Skeletal muscle satellite cell (primary cell): ENCODE measurements around the gene CLEC20A. TPM values are rescaled to one million over a fixed set of nuclear protein-coding genes. Genes with fewer than 3 reads are reported as not detected.

Experiments
- H3K27me3 ChIP-seq: 2 replicates; pipeline ENCODE4 v1.7.0; 2013; ENCODE audit warnings: low read length; ENCODE audit not compliant: control insufficient read depth, insufficient read depth
- H3K36me3 ChIP-seq: 2 replicates; pipeline ENCODE4 v1.7.0; 2013; ENCODE audit warnings: mild to moderate bottlenecking, control low read depth, low read length; ENCODE audit not compliant: insufficient read depth
- H3K4me1 ChIP-seq: 2 replicates; pipeline ENCODE4 v1.7.0; 2013; ENCODE audit warnings: low read length; ENCODE audit not compliant: control insufficient read depth, insufficient read depth
- H3K4me2 ChIP-seq: 2 replicates; pipeline ENCODE4 v1.7.0; 2013; ENCODE audit warnings: mild to moderate bottlenecking, low read length
- H3K4me3 ChIP-seq: 2 replicates; pipeline ENCODE4 v1.7.0; 2013; ENCODE audit warnings: low read length
- H3K9ac ChIP-seq: 2 replicates; pipeline ENCODE4 v1.7.0; 2013; ENCODE audit warnings: mild to moderate bottlenecking, low read depth, low read length, moderate library complexity
- H3K9me3 ChIP-seq: replicated peaks from 2 replicates; pipeline ENCODE4 v1.7.0; 2013; ENCODE audit warnings: mild to moderate bottlenecking, control low read depth, low read length
- total RNA-seq: library from RNA; depleted of rRNA; stranded (reverse); fragments of >200 nt; gene quantifications from 2 replicates; pipeline ENCODE4 v1.2.3, GENCODE V29; 2012; rRNA removed

The CLEC20A gene
- total RNA-seq: not detected in 2 replicates

DNA sequence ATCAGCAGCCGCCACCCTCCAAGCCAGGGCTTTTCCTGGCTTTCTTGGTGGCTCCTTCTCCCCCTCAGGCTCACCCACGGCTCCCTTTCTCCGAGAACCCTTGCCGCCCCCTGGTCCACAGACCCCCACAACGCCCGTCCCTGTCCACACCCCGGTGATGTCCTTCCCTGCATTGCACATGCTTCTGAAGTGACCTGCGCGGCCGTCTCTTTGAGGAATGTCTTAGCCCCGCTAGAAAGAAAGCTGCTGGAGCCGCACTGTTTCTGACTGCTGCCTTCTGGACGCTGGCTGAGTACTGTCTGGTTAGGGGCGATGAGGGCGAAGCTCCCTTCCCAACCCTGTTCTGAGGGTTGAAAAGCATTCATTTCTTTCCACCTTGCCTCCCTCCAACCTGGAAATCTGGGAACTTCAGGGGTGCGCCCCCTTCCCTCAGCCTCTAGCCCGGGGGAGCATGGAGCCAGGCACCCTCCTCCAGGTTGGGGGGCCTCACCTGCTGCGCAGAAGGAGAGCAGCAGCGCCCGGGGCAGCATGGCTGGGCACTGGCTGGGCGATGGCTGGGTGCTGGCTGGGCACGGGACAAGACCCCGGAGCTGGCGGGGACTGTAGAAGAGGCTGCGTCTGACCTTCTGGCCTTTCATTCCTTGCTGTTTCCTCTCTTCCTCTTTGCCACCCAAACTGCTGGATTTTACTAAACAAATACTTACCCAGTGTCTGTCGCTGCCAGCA lies at the start of gene CLEC20A:
Gene CLEC20A (minus strand): TSS at position 555 of the 726 bp plus-strand sequence. CDS start 25 bp downstream, at position 530.
- no peak within 1 kb of the TSS for H3K4me3 ChIP-seq
- no peaks in the 10 kb centered on the region for H3K9me3 ChIP-seq
- no peaks in the 10 kb centered on the region for H3K27me3 ChIP-seq
- H3K9ac ChIP-seq: no peak within 1 kb of the TSS
- H3K4me1 ChIP-seq: no peaks in the 10 kb centered on the region
- no peak within 1 kb of the TSS for H3K4me2 ChIP-seq
- H3K36me3 ChIP-seq: no peaks in the 10 kb centered on the region

GRCh38 chr1:178544531-178544930 lies 47.8 kb upstream of the CLEC20A start:
- Histone ChIP-seq H3K4me1 (peaks cover 28% of the 10 kb centered on the region), H3K27me3 (no peaks in the 10 kb centered on the region), H3K36me3 (peaks cover 10% of the 10 kb centered on the region), H3K4me2 (no peak overlapping the region), H3K9ac (no peak overlapping the region), H3K9me3 (no peaks in the 10 kb centered on the region), H3K4me3 (no peak overlapping the region)

GRCh38 chr1:178543290-178543607 lies 46.5 kb upstream of the CLEC20A start:
- peaks cover 40% of the 10 kb centered on the region for H3K4me1 ChIP-seq
- H3K9me3 ChIP-seq: no peaks in the 10 kb centered on the region
- no peaks in the 10 kb centered on the region for H3K27me3 ChIP-seq
- H3K4me2 ChIP-seq: peak overlapping the region; percentile 98
- peaks cover 8% of the 10 kb centered on the region for H3K36me3 ChIP-seq
- peak overlapping the region; percentile 76 for H3K4me3 ChIP-seq
- peak overlapping the region; percentile 83 for H3K9ac ChIP-seq

DNA sequence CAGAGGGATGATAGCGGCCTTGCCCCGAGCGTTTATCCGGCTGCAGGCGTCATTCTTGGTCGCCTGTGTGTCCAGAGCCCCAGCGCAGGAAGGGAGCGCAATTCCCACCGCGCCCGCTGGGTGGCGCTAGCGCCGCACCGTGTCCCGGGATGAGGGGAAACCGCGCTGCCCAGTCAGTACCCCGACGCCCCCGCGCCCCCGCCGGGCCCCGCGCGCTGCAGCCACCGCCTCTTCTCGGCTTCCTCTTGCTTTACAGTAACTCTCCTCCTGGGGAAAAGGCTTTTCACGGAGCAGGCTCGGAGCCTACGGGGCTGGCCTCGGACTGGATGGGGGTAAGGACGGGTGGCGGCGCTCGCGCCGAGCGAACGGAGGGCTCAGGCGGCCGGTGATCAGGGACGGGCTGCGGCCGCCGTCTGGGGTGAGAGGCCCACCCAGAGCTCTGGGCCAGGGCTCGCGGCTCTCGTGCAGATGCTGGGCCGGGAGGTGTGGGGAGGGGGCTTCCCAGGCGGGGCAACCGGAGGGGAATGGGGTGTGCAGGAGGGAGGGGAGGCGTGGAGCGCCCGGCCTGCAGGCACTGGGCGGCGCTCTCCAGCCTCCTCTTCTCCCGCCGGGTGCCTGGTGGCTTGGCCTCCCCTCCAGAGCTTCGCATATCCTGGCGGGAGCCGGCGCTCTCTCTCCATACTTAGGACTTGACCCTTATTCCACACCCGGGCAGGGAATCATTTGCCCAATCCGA lies 46.0 kb upstream of the CLEC20A start:
- Histone ChIP-seq H3K4me2 (peak overlapping the region; percentile 98), H3K4me3 (peak overlapping the region; percentile 76), H3K4me1 (peaks cover 46% of the 10 kb centered on the region), H3K9me3 (no peaks in the 10 kb centered on the region), H3K36me3 (peaks cover 2% of the 10 kb centered on the region), H3K27me3 (no peaks in the 10 kb centered on the region), H3K9ac (peak overlapping the region; percentile 83)

DNA sequence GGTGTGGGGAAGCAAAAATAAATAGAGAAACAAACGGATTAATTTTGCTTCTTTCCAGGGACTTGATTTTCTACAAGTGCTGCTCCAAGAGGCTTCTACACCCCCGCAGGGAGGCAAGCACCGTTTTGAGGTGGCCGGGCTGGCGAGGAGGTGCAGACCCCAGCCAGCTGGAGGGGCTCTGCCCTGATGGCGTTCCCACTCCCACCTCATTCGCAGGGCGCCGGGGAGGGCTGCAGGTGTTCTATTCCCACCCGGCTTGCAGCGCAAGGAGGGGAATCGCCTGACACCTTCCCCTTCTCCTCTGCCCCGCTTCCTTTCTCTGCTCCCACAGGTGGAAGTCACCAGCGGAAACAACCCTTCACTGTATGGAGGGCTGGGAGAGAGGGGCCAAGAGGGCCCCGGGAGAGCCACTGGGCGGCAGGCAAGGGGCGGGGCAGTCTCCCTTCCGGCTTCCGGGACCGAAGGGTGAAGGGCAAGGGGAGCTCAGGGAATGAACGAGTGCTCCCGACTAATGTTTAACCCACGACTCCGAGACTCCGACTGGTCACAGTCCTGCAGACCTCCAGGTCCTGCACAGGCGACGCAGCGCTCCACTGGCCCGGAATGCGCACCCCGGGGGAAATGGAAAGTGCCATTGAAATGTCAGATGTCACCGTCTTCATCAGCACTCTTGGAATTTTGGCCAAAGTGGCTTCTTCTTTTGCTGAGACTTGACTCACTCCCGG lies 45.2 kb upstream of the CLEC20A start:
- Histone ChIP-seq H3K4me2 (peak overlapping the region; percentile 98), H3K9ac (peak overlapping the region; percentile 83), H3K27me3 (no peaks in the 10 kb centered on the region), H3K9me3 (no peaks in the 10 kb centered on the region), H3K4me3 (peak overlapping the region; percentile 76), H3K4me1 (peaks cover 52% of the 10 kb centered on the region), H3K36me3 (no peaks in the 10 kb centered on the region)

DNA sequence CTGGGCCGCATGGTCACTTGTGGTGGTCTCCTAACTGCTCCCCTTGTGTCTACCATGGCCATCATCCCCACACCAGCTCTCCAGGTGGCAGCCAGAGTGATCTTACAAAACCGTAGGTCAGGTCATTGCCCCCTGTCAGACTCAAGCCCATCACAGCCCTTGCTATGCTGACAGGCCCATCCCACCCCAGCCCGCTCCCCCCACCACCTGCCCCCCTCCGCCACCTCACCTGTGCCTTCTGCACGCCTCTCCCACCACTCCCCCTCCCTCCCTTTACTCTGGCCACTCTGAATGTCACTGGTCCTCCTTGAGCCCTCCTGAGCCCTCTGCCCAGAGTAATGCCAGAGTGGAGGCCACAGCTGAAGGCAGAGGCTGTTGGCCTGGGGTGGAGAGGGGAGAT lies 44.6 kb upstream of the CLEC20A start:
- H3K4me3 ChIP-seq: no peak overlapping the region
- no peaks in the 10 kb centered on the region for H3K9me3 ChIP-seq
- H3K9ac ChIP-seq: no peak overlapping the region
- H3K4me1 ChIP-seq: peaks cover 57% of the 10 kb centered on the region
- H3K36me3 ChIP-seq: no peaks in the 10 kb centered on the region
- no peak overlapping the region for H3K4me2 ChIP-seq
- H3K27me3 ChIP-seq: no peaks in the 10 kb centered on the region

DNA sequence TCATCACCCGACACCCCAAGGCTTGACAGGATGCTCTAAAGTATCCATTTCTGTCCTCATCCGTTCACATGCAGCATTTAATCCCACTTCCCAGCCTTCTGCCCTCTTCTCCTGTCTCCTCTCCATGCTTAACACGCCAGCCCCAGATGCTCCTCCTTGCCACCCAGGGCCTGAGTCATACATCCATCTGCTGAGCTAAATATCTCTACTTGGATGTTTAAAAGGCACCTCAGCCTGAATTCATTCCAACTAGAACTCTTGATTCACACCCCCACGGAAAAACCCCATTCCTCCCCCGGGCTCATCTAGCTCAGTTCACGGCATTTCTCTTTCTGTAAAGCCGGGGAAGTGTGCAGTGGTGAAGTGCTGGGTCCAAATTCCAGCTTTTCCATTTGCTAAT lies 43.9 kb upstream of the CLEC20A start:
- H3K4me1 ChIP-seq: peaks cover 59% of the 10 kb centered on the region
- peak overlapping the region; percentile 23 for H3K4me3 ChIP-seq

GRCh38 chr1:178540204-178540603 lies 43.4 kb upstream of the CLEC20A start:
- Histone ChIP-seq H3K36me3 (no peaks in the 10 kb centered on the region), H3K4me3 (no peak overlapping the region), H3K27me3 (no peaks in the 10 kb centered on the region), H3K4me2 (peak overlapping the region; percentile 35), H3K9me3 (no peaks in the 10 kb centered on the region), H3K9ac (no peak overlapping the region), H3K4me1 (peaks cover 59% of the 10 kb centered on the region)

More for the DNA sequence above, 43.9 kb upstream of the CLEC20A start:
- Histone ChIP-seq H3K9ac (no peak overlapping the region), H3K36me3 (no peaks in the 10 kb centered on the region), H3K9me3 (no peaks in the 10 kb centered on the region), H3K4me2 (peak overlapping the region; percentile 47), H3K27me3 (no peaks in the 10 kb centered on the region)

- Histone ChIP-seq H3K9ac (no peak overlapping the region), H3K27me3 (no peaks in the 10 kb centered on the region), H3K9me3 (no peaks in the 10 kb centered on the region), H3K36me3 (no peaks in the 10 kb centered on the region), H3K4me1 (peaks cover 59% of the 10 kb centered on the region), H3K4me3 (no peak overlapping the region), H3K4me2 (no peak overlapping the region)
Observed at GRCh38 chr1:178539291-178539690, 42.5 kb upstream of the CLEC20A start.

- H3K4me1 ChIP-seq: peaks cover 54% of the 10 kb centered on the region
- no peaks in the 10 kb centered on the region for H3K9me3 ChIP-seq
- peak overlapping the region; percentile 23 for H3K4me3 ChIP-seq
- no peaks in the 10 kb centered on the region for H3K36me3 ChIP-seq
- H3K4me2 ChIP-seq: peak overlapping the region; percentile 41
- peak overlapping the region; percentile 9 for H3K9ac ChIP-seq
- no peaks in the 10 kb centered on the region for H3K27me3 ChIP-seq
Observed at GRCh38 chr1:178538192-178538916, 41.6 kb upstream of the CLEC20A start.
